ENCODE results near the gene TTR. TPM values are rescaled to one million over a fixed set of nuclear protein-coding genes. Genes with fewer than 3 reads are reported as not detected.

Gene TTR
- total and polyA plus RNA-seq, 9 of the 15 experiments (the other 6 are each of a cell fraction or from before 2014, with no cell fraction given) = 0.17 to 0.53 TPM; not detected in 7

- intact Hi-C loops (cut with micrococcal nuclease) = no loop called here
- FAIRE-seq (no peak), DNase-seq (ENCODE audit: extremely low read depth in 1 of 4, low spot score in 3 of 4) (no peak), ATAC-seq (no peak)
- Histone ChIP-seq H4K20me1 (replicated peaks; ENCODE audit: control insufficient read depth, insufficient read depth, low read length) (no peaks in the 10 kb centered on the region), H3K9me3 (replicated peaks; ENCODE audit: control insufficient read depth, insufficient read depth, low read depth, low read length) (no peaks in the 10 kb centered on the region), H3K79me2 (ENCODE audit: control insufficient read depth, insufficient read depth, low read length) (no peaks in the 10 kb centered on the region), H3K4me1 (replicated peaks in 1 of 2; ENCODE audit: control insufficient read depth in 2 of 2, insufficient read depth in 2 of 2, low read length in 2 of 2) (no peaks in the 10 kb centered on the region), H3K9ac (ENCODE audit: insufficient read depth in 1 of 2, low read depth in 2 of 2, low read length in 2 of 2) (no peak overlapping the region), H3K27me3 (ENCODE audit: control insufficient read depth in 2 of 2, insufficient read depth in 2 of 2, low read length in 2 of 2) (no peaks in the 10 kb centered on the region), H2AFZ (ENCODE audit: low read depth, low read length) (no peak overlapping the region), H3K4me3 (no peak overlapping the region), H3K4me2 (ENCODE audit: insufficient read depth, low read length) (no peak overlapping the region), H3K9me1 (ENCODE audit: control insufficient read depth, insufficient read depth, low read length) (no peaks in the 10 kb centered on the region), H3K36me3 (ENCODE audit: control insufficient read depth, insufficient read depth, low read length) (peaks cover 41% of the 10 kb centered on the region), H3K27ac (ENCODE audit: extremely low read depth, low read depth, low read length) (no peak overlapping the region)
- no TSS peak for BruUV-seq (replicated peaks)
- CTCF ChIA-PET (ENCODE audit: low intra/inter-chr PET ratio) = no interaction called here
- in situ Hi-C loops (cut with MboI) = no loop called here
- 97% methylated on average over 2 of the region's 2 CpGs for WGBS (ENCODE audit: insufficient coverage, low coverage, missing lambda C conversion rate)
- POLR2A ChIA-PET = interaction anchor here (0.6 to 1.0 kb wide), 3 partner anchors 9 to 17 kb away, joined by 3 read pairs; no protein-coding TSS in a partner anchor
- TF ChIP-seq NFIC (IDR thresholded peaks at IDR 0.05) (peak; percentile 64), CBX1 (IDR thresholded peaks at IDR 0.05; ENCODE audit: low read depth) (no peak)
Observed at GRCh38 chr18:31546476-31546875, 45.2 kb upstream of the TTR start.

GRCh38 chr18:31548853-31549252, 42.8 kb upstream of the TTR start:
- in situ Hi-C loops (cut with MboI) = no loop called here
- Histone ChIP-seq H3K9me3 (replicated peaks; ENCODE audit: control insufficient read depth, insufficient read depth, low read depth, low read length) (no peaks in the 10 kb centered on the region), H3K36me3 (ENCODE audit: control insufficient read depth, insufficient read depth, low read length) (peaks cover 19% of the 10 kb centered on the region), H3K9ac (ENCODE audit: insufficient read depth in 1 of 2, low read depth in 2 of 2, low read length in 2 of 2) (no peak overlapping the region), H3K79me2 (ENCODE audit: control insufficient read depth, insufficient read depth, low read length) (no peaks in the 10 kb centered on the region), H3K4me3 (no peak overlapping the region), H3K9me1 (ENCODE audit: control insufficient read depth, insufficient read depth, low read length) (no peaks in the 10 kb centered on the region), H3K27me3 (ENCODE audit: control insufficient read depth in 2 of 2, insufficient read depth in 2 of 2, low read length in 2 of 2) (no peaks in the 10 kb centered on the region), H3K4me2 (ENCODE audit: insufficient read depth, low read length) (no peak overlapping the region), H2AFZ (ENCODE audit: low read depth, low read length) (no peak overlapping the region), H4K20me1 (replicated peaks; ENCODE audit: control insufficient read depth, insufficient read depth, low read length) (no peaks in the 10 kb centered on the region), H3K27ac (ENCODE audit: extremely low read depth, low read depth, low read length) (no peak overlapping the region), H3K4me1 (replicated peaks in 1 of 2; ENCODE audit: control insufficient read depth in 2 of 2, insufficient read depth in 2 of 2, low read length in 2 of 2) (no peaks in the 10 kb centered on the region)
- POLR2A ChIA-PET = interaction anchor here (1.0 to 1.1 kb wide), 2 partner anchors 12 to 16 kb away, joined by 3 to 6 read pairs; no protein-coding TSS in a partner anchor
- no peak for DNase-seq (ENCODE audit: extremely low read depth in 1 of 4, low spot score in 3 of 4)
- BruUV-seq (replicated peaks) = no TSS peak
- CTCF ChIA-PET (ENCODE audit: low intra/inter-chr PET ratio) = no interaction called here
- no peak for FAIRE-seq
- ATAC-seq = no peak
- intact Hi-C loops (cut with micrococcal nuclease) = no loop called here
- no peak for TF ChIP-seq ZNF12 (CRISPR knock-in tag; IDR thresholded peaks at IDR 0.05)
- whole genome bisulfite sequencing (ENCODE audit: insufficient coverage, low coverage, missing lambda C conversion rate) = 81% methylated on average over 2 of the region's 2 CpGs
